ENCODE results near the gene NKX6-2.

The NKX6-2 gene

DNA sequence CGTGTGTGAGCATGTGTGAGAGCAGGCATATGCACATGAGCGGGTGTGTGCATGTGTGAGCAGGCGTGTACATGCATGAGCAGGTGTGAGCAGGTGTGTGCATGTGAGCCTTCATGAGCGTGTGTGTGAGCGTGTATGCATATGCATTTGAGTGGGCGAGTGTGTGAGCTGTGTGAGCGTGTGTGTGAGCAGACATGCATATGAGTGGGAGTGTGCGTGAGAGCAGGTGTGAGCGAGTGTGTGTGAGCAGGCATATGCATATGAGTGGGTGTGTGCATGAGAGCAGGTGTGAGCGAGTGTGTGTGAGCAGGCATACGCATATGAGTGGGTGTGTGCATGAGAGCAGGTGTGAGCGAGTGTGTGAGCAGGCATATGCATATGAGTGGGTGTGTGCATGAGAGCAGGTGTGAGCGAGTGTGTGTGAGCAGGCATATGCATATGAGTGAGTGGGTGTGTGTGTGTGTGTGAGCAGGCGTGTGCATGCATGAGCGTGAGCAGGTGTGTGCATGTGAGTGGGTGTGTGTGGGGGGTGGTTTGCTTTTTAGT lies 30.7 kb downstream of the NKX6-2 start:
- no peak for DNase-seq (ENCODE audit: low spot score)

DNA sequence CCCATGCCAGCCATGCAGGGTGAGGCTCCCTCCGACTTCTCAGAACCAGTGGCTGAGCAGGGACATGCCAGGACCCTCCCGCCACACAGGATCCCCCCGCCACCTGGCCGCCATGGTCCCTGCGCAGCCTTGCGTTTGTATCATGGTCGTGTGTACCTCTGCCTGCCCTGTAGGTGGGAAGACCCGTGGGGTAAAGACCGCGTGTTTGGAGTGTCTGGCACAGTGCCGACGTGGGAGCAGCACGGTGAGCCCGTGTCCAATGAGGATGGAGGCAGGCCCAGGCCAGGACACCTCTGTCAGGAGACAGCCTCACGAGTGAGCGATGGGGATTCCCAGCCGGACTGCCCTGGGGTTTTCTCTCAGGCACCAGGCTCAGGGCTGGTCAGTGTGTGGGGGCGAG lies 31.9 kb downstream of the NKX6-2 start:
- DNase-seq (ENCODE audit: low spot score), result no peak

DNA sequence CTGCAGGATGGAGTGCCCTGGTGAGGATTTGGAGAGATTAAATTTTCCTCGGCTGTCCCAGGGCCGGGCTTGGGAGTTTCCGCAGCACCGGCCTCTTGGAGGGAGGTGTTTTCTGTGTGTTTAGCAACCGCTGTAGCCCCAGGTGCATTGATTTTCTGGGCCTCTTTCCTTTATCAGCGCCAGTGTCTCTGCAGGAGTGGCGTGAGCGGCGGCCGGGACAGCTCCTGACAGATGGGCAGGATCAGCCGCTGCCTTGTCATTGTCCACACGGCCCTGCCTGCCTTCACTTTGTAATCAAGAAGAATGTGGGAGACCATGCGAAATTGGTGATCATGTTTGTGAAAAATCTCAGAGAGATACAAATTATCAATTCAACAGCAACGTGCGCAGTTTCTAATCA lies 32.4 kb downstream of the NKX6-2 start:
- DNase-seq (ENCODE audit: low spot score), result no peak

DNA sequence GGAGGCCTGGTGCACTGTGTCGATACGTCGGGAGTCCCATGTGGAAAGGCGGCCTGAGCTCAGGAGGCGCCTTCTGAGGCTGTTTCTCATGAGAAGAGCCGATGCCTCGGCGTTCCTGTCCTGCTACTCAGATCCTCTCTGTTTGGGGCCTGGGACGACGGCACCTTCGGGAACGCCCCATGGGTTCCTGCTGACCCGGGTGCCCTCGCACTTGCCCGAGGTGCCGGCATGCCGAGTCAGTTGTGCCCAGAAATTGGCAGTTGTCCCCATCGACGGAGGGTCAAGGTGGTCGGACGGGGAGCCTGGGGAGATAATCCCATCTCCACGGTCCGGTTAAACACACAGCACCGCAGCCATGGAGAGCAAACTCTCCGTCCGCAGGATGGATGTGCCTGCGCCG lies 33.0 kb downstream of the NKX6-2 start:
- DNase-seq (ENCODE audit: low spot score), result no peak

DNA sequence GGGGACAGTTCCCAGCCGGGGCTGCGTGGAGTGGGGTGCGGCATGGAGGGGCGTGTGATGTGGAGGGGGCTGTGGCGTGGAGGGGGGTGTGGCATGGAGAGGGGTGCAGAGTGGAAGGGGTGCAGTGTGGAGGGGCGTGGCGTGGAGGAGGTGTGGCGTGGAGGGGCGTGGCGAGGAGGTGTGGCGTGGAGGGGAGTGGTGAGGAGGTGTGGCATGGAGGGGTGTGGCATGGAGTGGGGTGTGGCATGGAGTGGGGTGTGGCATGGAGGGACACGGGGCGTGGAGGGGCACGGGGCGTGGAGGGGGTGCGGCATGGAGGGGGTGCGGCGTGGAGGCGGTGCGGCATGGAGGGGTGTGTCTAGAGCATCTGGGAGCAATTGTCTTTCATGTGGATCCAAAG lies 33.6 kb downstream of the NKX6-2 start:
- DNase-seq (ENCODE audit: low spot score), result no peak

DNA sequence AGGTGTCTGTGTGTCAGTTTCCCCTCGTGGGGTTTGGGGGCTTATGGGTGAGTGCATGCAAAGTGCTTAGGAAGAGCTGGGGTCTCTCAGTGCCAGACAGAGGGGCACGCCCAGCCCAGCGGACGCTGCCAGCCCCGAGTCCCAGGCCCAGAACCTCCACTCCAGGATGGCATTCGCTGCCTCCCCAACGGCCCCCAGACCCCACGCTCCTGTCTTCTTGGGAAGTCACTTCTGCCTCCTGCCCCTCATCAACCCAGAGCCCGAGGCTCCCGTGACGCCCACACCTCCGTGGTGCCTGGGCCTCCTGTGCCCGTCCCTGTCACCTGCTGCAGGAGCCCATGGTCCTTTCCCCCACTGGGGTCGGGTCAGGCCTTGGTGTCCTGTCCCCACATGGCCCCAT lies 35.0 kb downstream of the NKX6-2 start:
- DNase-seq (ENCODE audit: low spot score), result no peak

DNA sequence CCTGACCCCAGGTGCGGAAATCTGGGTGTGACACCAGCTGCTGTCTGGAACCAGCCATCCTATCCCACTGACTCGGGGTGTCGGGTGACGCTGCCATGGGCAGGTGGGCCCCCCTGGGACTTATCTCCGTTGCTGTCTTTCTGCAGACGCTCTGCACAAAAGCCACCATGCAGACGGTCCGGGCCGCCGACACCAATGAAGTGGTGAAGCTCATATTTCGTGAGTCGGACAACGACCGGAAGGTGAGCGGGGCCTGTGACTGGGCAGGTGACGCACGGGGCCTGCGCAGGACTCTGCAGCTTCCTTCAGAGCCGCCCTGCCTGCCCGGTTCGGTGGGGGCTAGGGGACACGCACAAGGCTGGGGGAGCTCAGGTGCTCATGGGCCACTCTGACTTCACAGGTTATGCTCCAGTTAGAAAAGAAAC lies 36.6 kb downstream of the NKX6-2 start:
- DNase-seq (ENCODE audit: low spot score), result no peak

DNA sequence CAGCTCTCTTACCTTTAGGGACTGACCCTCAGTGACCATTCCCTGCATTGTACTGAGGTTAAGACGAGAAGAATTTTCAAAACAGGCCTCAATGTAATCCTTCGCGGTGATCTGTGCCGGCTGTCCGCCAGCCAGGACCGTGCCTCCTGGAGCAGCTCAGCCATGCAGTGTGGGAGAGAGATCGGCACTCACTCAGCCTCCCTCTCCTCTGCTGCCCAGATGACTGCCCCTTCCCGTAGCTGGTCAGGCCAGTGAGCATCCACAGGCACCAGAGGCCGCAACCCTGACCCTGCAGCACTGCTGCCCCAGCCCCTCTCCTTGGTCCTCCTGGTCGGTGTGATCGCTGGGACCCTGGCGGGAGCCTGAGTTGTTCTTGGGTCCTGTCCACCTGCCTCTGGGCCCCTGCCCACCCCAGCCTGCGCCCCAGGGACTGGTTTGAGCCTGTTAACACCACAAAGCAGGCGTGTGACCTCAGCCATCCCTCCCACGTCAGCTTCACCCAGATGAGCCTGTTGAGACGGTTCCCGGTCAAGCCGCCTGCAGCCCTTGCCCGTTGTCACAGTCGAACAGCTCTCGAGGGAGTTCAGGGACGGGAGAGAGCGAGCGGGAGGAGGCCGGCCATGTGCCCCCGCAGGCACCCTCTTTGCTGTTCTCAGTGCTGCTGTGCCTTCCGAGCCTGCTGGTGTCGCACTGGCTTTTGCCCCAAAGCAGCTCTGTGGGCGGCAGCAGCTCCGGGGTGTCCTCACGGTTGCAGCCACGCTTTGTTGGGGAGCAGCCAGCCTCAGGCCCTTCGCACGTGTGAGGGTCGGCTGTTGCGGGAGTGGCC lies 37.2 kb downstream of the NKX6-2 start:
- DNase-seq (ENCODE audit: low spot score), result no peak

DNA sequence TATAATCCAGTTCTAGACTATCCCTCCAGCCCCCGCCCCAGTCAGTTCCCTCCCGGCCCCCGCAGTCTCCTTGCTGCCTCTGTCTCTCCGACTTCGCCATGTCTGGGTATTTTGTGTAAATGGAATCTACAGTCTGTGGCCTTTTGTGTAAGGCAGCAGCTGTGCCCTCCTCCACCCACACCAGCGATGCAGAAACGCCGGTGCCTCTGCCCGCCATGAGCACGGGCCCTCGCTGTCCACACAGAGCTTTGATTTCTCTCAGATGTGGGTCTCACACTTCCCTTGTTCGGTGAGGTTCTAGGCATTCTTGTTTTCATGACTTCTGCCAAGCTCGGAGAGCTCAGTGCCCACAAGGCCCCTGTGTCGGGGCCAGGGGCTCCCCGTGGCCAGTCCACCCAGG lies 37.8 kb downstream of the NKX6-2 start:
- DNase-seq (ENCODE audit: low spot score), result no peak

DNA sequence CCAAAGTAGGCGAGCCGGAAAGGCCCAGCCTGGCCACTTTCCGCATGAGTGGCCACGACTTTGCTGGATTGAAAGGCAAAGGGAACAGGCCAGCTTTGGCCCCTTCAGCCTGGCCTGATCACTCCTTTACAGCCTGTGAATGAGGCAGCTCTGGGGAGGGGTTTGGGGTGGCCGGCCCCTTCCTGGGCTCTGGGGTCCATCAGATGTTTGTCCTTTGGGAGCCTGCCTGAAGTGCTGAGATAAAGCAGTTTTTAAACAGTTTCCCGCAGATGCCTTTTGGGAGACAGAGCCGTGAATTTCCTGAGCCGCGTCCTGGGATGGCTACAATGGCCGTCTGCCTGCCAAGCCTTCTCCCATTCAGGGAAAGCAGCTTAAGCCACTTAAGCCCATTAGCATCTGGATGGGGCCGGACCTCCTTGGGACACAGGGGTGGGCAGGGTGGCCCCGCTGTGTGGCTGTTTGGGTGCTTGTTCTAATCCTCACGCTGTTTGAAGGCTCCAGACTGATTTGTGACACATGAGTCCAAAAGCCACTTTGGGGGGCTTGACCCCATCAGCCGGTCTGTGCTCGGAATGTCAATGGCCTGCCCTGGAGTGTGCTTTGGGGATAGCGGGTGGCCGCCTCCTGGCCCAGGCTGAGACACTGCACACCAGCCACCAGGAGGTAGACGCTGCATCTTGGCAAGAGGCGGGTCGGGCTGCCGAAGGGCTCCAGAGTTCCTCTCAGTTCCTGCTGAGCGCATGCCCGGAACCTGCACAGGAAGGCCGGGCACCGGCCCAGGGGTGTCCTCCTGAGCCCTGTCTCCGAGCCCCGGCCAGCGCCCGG lies 38.9 kb downstream of the NKX6-2 start:
- DNase-seq (ENCODE audit: low spot score), result no peak

DNA sequence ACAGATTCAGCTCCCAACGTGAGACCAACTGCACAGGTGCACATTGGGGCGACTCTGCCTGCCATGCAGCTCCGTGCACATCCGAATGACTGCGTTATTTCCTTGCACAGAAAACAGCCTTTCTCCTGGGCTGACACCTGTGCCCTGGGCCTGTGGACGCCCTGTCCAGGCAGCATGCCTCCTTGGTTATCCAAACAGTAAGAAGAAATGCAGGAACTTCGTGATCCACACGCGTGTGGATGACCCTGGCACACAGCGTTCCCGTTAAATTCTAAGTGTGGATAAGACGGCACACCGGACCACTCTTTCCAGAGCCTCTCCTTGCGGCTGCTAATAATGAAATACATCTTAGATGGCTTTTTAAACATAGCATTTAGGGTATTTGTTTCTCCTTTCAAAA lies 39.6 kb downstream of the NKX6-2 start:
- no peak for DNase-seq (ENCODE audit: low spot score)

DNA sequence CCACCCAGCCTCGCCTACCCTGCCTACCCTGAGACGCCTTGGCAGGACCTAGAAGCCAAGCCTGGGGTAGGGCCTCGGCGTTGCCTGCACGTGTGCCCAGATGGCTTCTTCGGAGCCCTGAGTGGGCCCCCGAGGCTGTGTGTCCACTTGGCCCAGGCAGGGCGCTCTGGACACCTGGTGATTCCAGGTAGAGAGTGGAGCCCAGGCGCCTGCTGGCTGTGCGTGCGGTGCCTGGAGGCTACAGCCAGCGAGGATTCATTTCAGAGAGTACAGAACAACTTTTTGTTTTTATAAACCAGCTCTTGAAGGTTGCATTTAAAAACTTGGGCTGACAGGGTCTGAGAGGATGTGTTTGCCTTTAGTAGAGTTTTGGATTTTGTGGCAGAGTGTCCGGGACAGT lies 40.0 kb downstream of the NKX6-2 start:
- no peak for DNase-seq (ENCODE audit: low spot score)

DNA sequence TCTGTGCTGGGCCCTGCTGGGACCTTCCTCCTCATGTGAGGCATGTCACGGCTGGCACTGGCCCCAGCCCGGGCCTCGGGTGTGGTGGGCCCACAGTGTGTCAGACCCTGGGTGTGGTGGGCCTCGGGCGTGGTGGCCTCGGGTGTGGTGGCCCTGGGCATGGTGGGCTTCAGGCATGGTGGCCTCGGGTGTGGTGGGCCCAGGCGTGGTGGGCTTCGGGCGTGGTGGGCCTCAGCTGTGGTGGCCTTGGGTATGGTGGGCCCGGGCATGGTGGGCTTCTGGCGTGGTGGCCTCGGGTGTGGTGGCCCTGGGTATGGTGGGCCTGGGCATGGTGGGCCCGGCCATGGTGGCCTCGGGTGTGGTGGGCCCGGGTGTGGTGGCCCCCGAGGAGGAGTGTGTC lies 40.4 kb downstream of the NKX6-2 start:
- DNase-seq (ENCODE audit: low spot score), result no peak

DNA sequence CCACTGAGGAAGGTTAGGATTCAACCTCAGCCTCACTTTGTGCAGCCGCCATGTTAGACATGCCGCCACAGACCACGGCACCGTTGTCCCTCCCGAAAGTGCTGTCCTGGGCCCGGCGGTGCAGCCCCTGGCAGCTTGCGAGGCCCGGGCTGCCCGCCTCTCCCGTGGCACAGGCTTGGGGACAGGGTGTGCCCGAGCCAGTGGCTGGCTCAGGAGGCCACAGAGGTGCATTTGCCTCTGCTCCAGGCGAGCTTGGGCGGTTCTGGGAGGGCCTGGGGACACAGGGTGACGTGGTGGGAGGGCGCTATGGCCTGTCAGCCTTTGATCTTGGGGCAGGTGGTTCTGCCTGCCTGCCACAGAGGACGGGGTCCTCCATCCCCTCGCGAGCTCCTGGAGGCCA lies 41.1 kb downstream of the NKX6-2 start:
- DNase-seq (ENCODE audit: low spot score), result no peak

DNA sequence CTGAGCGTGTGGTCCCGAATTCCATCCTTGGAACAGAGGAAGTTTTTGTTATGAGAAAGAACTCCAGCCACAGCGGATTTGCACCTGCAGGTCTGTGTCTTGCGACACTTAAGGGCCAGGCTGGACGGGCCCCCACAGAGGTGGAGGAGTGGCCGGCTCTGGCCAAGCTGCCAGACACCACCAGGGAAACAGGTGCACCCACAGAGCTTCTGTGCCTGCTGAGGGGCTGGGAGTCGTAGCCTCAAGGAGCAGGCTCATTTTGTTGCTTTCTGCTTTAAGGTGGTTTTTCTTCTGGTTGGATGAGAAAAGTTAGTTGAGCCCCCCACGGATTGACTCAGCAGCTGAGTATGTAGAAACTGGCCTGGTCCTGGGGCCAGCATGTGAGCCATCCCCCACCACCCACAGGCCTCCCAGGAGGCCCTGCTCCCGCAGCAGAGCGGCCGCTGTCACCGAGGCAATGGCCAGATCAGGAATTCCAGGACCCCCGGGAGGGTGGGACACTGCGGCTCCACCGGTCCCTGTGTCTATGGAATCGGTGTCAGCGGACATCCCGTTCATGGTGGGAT lies 41.9 kb downstream of the NKX6-2 start:
- no peak for DNase-seq (ENCODE audit: low spot score)

DNA sequence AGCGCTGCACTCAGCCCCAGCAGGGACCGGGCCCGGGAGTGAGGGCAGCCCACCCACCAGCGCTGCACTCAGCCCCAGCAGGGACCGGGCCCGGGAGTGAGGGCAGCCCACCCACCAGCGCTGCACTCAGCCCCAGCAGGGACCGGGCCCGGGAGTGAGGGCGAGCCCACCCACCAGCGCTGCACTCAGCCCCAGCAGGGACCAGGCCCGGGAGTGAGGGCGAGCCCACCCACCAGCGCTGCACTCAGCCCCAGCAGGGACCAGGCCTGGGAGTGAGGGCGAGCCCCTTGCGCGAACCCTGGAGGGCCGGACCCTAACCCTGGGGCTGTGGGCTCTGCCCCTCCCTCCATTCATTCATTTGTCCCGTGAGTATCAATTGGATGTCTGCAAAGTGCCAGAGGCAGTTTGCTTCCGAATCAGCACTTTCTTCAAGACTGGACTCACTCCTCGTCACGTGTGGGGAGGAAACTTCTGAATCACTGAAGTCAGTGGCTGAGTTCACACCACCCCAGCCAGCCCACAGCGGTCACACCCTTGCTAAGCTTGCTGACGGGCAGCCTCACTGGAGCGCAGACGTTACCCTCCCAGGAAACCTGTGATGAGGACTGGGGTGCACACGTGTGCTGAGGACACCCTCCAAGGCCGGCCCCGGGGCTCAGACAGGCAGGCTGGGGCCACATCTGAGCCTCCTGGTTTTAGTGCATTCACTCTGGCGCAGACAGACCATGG lies 42.6 kb downstream of the NKX6-2 start:
- peak; percentile 88 for DNase-seq (ENCODE audit: low spot score)

DNA sequence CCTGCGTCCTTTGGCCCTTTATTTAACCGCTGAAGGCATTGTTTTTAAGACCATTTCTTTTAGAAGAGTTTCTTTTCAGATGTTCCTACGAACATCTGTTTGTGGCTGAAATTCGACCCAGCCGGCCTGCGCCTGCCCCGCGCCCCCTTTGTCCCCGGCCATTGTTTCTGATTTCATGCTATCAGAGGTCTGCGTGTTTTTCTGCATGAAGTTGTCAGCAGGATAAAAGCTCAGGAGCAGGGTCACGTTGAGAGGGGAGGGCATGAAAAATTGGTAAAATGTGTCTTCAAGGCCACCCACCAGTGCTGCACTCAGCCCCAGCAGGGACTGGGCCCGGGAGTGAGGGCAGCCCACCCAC lies 43.1 kb downstream of the NKX6-2 start:
- no peak for DNase-seq (ENCODE audit: low spot score)

DNA sequence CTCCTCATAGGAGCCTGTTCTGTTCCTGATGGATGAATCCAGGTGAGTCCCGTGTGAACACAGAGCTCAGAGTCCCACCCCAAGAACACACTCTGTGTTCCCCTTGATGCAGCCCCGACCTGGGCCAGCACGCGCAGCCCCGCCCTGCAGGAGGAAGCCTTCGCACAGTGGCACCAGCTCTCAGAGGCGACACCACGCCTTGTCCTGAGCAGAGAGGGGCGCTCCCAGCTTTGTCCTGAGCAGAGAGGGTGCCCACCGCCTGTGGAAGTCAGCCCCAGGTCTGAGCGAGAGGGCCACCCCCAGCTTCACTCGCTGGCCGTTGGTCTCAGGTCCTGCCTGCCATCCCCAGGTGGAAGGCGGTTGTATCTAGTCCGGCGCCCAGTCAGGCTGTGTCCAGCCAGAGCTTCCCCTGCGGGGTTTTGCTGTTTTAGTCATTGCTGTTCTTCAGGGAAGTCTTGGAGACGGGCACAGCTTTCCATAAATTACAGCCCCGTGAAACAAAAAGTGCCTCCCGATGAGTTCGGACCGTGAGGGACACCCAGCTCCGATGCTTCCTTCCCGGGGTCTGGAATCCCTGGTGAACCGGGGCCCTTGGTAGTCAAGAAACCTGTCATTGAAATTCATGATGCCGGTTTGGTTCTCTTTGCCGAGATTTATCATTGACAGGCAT lies 43.6 kb downstream of the NKX6-2 start:
- no peak for DNase-seq (ENCODE audit: low spot score)

DNA sequence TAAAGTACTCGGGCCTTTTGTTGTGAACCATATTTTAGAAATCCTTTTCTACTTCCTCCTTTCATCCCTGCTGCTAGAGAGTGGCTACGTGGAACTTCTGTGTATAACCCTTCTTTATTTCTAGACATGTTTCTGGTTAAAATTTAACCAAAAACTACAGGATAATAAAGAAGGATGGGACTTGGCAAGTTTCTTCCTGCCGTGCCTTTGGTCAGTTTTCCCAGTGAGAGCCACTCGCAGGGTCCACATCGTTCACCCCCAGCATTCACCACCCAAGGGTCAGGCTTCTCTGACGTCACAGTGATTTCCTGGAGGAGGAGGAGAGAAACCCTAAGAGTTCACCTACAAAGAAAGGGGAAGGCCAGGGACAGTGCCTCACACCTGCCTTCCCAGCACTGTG lies 45.4 kb downstream of the NKX6-2 start:
- DNase-seq (ENCODE audit: low spot score), result no peak

DNA sequence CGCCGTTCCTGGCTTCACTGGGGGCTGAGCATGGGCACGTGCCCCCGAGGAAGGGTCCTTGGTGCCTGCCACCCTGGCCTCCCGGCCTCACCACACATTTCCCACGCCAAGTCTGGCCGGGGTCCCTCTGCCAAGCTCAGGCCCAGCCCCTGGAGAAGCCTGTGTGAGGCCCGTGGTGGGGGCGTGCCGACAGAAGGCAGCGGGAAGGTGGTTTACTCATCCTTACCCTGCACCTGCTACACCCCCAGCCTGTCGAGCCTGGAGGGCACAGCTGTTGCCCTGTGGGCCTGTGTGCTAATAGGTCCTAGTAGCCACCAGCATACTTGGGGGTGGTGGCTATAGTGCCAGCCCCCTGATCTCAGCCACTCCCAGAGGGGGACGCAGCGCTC lies 46.7 kb downstream of the NKX6-2 start:
- no peak for DNase-seq (ENCODE audit: low spot score)

DNA sequence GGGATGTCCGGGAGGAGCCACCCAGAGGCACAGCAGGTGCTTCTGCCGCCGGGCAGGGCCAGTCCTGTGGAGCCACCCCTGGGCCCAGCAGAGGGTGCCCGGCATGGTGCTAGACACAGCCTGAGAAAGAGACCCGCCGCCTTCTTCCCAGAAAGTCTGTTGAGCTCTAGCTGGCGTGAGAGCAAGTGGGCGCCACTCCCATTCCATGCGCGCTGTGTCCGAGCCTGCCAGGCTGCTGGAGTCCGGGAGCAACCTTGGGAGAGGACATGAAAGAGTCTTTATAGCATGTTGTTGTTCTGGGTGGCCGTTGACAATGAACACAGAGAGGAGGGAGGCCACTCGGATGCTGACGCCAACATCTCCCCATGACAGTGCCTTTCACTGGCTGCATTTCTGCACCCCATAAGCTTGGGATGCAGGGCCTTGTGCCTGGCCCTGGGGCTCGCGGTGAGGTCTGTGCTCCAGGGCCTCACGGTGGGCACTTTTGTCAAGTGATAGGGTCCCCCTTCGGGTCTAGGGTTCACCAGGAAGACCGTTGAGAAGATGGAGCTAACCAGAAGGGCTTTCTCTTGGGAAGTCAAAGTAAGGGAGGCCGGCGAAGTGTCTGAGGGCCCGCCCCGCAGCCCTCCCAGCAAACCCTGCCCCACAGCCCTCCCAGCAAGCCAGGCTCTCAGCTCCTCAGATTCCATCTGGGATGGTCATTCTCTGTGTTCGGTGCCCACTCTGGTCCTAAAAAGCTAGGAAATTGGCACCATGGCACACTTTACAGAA lies 47.3 kb downstream of the NKX6-2 start:
- no peak for DNase-seq (ENCODE audit: low spot score)
